ENCODE measurements around the gene PGAM1.
"Not testable (repeated sequence)": the region's sequence is repeated elsewhere in the genome, so short reads cannot be mapped to it uniquely, and the experiment has no call there.

The PGAM1 gene

GRCh38 chr10:97474918-97475317 is 48.9 kb downstream of the PGAM1 start:
- Histone ChIP-seq H3K9me2 (replicated peaks; ENCODE audit: insufficient read depth, low read length) (no peaks in the 10 kb centered on the region), H3K36me3 (replicated peaks; ENCODE audit: insufficient read depth, low read length) (peaks cover 10% of the 10 kb centered on the region), H3K4me3 (ENCODE audit: low read length) (no peak overlapping the region), H3K9ac (ENCODE audit: low read length) (no peak overlapping the region), H2AFZ (ENCODE audit: low read length) (no peak overlapping the region), H3K4me2 (ENCODE audit: low read depth, low read length) (no peak overlapping the region), H3K79me2 (ENCODE audit: low read length) (peaks cover 7% of the 10 kb centered on the region; the same call in 1 of the 2 replicates), H3K4me1 (ENCODE audit: low read length) (peaks cover 9% of the 10 kb centered on the region; the same call in 1 of the 2 replicates), H3K9me3 (replicated peaks; ENCODE audit: insufficient read depth, low read length) (no peaks in the 10 kb centered on the region), H3F3A (ENCODE audit: insufficient read depth, low read length) (peaks cover 3% of the 10 kb centered on the region; the same call in 1 of the 2 replicates), H4K20me1 (ENCODE audit: insufficient read depth, low read length) (no peaks in the 10 kb centered on the region; the same call in 1 of the 2 replicates), H3K27me3 (replicated peaks; ENCODE audit: insufficient read depth, low read length) (no peaks in the 10 kb centered on the region), H3K27ac (ENCODE audit: low read length) (no peak overlapping the region)
- TF ChIP-seq EZH2 (optimal IDR thresholded peaks at IDR 0.05; ENCODE audit: low read depth, low read length): no peak
- no peak for TF ChIP-seq CTCF (IDR thresholded peaks at IDR 0.05; ENCODE audit: low read length)
- no peak for TF ChIP-seq EZH2phosphoT487 (IDR thresholded peaks at IDR 0.05; ENCODE audit: low read length)
- no peak for DNase-seq

DNA sequence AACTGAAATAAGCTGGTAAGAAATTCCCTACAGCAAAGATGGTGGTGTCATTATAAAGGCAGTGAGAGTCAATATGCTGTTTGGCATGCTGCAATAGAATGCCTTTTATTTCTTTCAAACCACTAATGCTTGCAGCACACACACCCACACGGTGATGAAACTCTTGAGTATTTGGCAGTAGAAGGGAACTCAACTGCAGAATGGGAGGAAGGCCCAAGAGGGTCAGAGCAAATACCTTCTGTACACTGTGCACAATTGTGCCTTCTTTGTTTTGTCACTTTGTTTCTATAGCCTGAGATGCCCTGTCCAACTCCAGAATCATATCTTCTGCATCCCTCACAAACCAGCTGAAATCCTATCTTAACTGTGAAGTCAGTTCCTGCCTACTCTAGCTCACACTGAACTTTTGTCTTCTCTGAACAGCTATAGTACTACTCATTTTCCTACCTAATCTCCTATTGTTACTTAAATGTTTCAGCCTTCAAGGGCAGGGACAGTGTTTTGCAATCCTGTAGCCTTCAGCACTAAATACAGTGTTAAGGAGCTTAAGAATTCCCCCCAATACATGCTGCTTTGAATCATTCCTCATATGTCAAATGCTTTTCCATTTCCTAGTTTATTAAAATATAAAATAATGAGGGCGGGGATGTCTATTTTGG is 50.1 kb downstream of the PGAM1 start:
- no peak for DNase-seq
- TF ChIP-seq EZH2phosphoT487 (IDR thresholded peaks at IDR 0.05; ENCODE audit: low read length) (no peak), CTCF (IDR thresholded peaks at IDR 0.05; ENCODE audit: low read length) (no peak), EZH2 (optimal IDR thresholded peaks at IDR 0.05; ENCODE audit: low read depth, low read length) (no peak)

GRCh38 chr10:97479410-97479809 is 53.4 kb downstream of the PGAM1 start:
- not testable (repeated sequence) for H3K27me3 ChIP-seq (replicated peaks; ENCODE audit: insufficient read depth, low read length)

More for the DNA sequence above, 50.1 kb downstream of the PGAM1 start:
- H2AFZ ChIP-seq (ENCODE audit: low read length): no peak overlapping the region
- peaks cover 10% of the 10 kb centered on the region for H3K36me3 ChIP-seq (replicated peaks; ENCODE audit: insufficient read depth, low read length)
- 0 out of 2 replicates have a peak, but pooled peaks cover 5% of the 10 kb centered on the region for H3K4me1 ChIP-seq (ENCODE audit: low read length)
- H4K20me1 ChIP-seq (ENCODE audit: insufficient read depth, low read length): no peaks in the 10 kb centered on the region; the same call in 1 of the 2 replicates
- H3K9me2 ChIP-seq (replicated peaks; ENCODE audit: insufficient read depth, low read length): no peaks in the 10 kb centered on the region
- H3K27me3 ChIP-seq (replicated peaks; ENCODE audit: insufficient read depth, low read length): no peaks in the 10 kb centered on the region
- no peak overlapping the region for H3K27ac ChIP-seq (ENCODE audit: low read length)
- peaks cover 14% of the 10 kb centered on the region; the same call in 1 of the 2 replicates for H3K79me2 ChIP-seq (ENCODE audit: low read length)
- H3K9me3 ChIP-seq (replicated peaks; ENCODE audit: insufficient read depth, low read length): no peaks in the 10 kb centered on the region
- H3F3A ChIP-seq (ENCODE audit: insufficient read depth, low read length): no peaks in the 10 kb centered on the region
- H3K4me2 ChIP-seq (ENCODE audit: low read depth, low read length): no peak overlapping the region
- no peak overlapping the region for H3K4me3 ChIP-seq (ENCODE audit: low read length)
- no peak overlapping the region for H3K9ac ChIP-seq (ENCODE audit: low read length)

DNA sequence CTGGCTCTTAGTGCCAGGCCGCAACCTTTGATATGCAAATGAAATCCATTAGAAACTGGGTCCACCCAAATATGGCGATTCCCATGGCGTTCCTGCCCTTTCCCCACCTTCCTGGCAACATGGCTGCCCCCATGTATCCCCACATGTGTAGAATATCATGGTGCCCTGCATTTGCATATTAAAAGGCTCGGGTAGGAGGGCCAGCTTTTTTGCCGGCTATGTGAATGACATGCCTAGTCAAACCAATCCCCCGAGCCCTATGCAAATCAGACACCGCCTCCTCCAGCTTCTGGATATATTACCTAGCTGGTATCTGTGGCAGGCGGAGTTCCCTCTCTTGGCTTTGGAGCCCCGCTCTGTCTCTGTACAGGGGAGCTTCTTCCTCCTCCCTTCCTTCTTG is 53.9 kb downstream of the PGAM1 start:
- Histone ChIP-seq H4K20me1 (ENCODE audit: insufficient read depth, low read length) (no peaks in the 10 kb centered on the region; the same call in 1 of the 2 replicates), H3K9me2 (replicated peaks; ENCODE audit: insufficient read depth, low read length) (no peaks in the 10 kb centered on the region), H3K4me1 (ENCODE audit: low read length) (0 out of 2 replicates have a peak, but pooled peaks cover 5% of the 10 kb centered on the region), H3K27me3 (replicated peaks; ENCODE audit: insufficient read depth, low read length) (no peaks in the 10 kb centered on the region), H3K9me3 (replicated peaks; ENCODE audit: insufficient read depth, low read length) (no peaks in the 10 kb centered on the region), H3K27ac (ENCODE audit: low read length) (no peak overlapping the region), H3F3A (ENCODE audit: insufficient read depth, low read length) (no peaks in the 10 kb centered on the region), H3K4me2 (ENCODE audit: low read depth, low read length) (no peak overlapping the region), H3K36me3 (replicated peaks; ENCODE audit: insufficient read depth, low read length) (peaks cover 10% of the 10 kb centered on the region), H3K9ac (ENCODE audit: low read length) (no peak overlapping the region), H3K4me3 (ENCODE audit: low read length) (no peak overlapping the region), H2AFZ (ENCODE audit: low read length) (no peak overlapping the region), H3K79me2 (ENCODE audit: low read length) (peaks cover 41% of the 10 kb centered on the region)
- DNase-seq: no peak
- no peak for TF ChIP-seq EZH2phosphoT487 (IDR thresholded peaks at IDR 0.05; ENCODE audit: low read length)
- no peak for TF ChIP-seq CTCF (IDR thresholded peaks at IDR 0.05; ENCODE audit: low read length)
- TF ChIP-seq EZH2 (optimal IDR thresholded peaks at IDR 0.05; ENCODE audit: low read depth, low read length): no peak

More at GRCh38 chr10:97479410-97479809, 53.4 kb downstream of the PGAM1 start:
- H3K9ac ChIP-seq (ENCODE audit: low read length); H3K9me2 ChIP-seq (replicated peaks; ENCODE audit: insufficient read depth, low read length); DNase-seq; H2AFZ ChIP-seq (ENCODE audit: low read length); H4K20me1 ChIP-seq (ENCODE audit: insufficient read depth, low read length); H3K4me1 ChIP-seq (ENCODE audit: low read length); H3K9me3 ChIP-seq (replicated peaks; ENCODE audit: insufficient read depth, low read length); H3K4me3 ChIP-seq (ENCODE audit: low read length); H3F3A ChIP-seq (ENCODE audit: insufficient read depth, low read length); H3K4me2 ChIP-seq (ENCODE audit: low read depth, low read length); H3K27ac ChIP-seq (ENCODE audit: low read length): not testable (repeated sequence)
- Histone ChIP-seq H3K36me3 (replicated peaks; ENCODE audit: insufficient read depth, low read length) (peaks cover 10% of the 10 kb centered on the region), H3K79me2 (ENCODE audit: low read length) (peaks cover 36% of the 10 kb centered on the region)
